SU-DHL-6 (cell line): ENCODE measurements around the gene XYLT1.

Experiments
- EZH2phosphoT487 ChIP-seq: fragments of 200-600 bp; sonication (generic), shearing (Covaris generic); conservative IDR thresholded peaks from 2 replicates; pipeline ENCODE4 v1.6.1; 2018; ENCODE audit warnings: mild to moderate bottlenecking, antibody characterized with exemption, low read length, moderate library complexity, mixed read lengths
- TF ChIP-seq, protein P1 (sequence below): fragments of 200-600 bp; sonication (generic); IDR thresholded peaks from one replicate; pipeline ENCODE4 v1.5.1; 2017; ENCODE audit warnings: antibody characterized with exemption, mild to moderate bottlenecking, low read length, moderate library complexity; ENCODE audit not compliant: insufficient read depth, poor library complexity, severe bottlenecking

DNA sequence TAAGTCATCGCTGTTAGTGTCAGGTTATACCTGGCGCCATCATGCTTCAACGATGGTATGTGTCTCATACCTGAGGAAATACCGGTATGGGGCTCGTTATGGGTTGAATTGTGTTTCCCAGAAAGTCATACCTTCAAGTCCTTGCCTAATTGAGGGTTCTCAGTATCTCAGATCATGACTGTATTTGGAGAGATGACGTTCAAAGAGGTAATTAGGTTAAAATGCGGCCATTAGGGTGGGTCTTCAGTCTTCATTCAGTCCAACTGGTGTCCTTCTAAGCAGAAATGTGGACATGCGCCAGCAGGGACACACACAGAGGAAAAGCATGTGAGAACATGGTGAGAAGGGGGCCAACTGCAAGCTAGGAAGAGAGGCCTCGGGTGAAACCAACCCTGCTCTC lies 37.5 kb upstream of the XYLT1 start:
- TF ChIP-seq, protein P1, sequence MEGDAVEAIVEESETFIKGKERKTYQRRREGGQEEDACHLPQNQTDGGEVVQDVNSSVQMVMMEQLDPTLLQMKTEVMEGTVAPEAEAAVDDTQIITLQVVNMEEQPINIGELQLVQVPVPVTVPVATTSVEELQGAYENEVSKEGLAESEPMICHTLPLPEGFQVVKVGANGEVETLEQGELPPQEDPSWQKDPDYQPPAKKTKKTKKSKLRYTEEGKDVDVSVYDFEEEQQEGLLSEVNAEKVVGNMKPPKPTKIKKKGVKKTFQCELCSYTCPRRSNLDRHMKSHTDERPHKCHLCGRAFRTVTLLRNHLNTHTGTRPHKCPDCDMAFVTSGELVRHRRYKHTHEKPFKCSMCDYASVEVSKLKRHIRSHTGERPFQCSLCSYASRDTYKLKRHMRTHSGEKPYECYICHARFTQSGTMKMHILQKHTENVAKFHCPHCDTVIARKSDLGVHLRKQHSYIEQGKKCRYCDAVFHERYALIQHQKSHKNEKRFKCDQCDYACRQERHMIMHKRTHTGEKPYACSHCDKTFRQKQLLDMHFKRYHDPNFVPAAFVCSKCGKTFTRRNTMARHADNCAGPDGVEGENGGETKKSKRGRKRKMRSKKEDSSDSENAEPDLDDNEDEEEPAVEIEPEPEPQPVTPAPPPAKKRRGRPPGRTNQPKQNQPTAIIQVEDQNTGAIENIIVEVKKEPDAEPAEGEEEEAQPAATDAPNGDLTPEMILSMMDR = no peak
- no peak for TF ChIP-seq EZH2phosphoT487
